ENCODE results near the gene KCNQ2. TPM values are rescaled to one million over a fixed set of nuclear protein-coding genes. Genes with fewer than 3 reads are reported as not detected.

KCNQ2 gene
- total and polyA plus RNA-seq, 8 donors = 0.03 to 2.2 (median 0.25) TPM; not detected in 5

DNA sequence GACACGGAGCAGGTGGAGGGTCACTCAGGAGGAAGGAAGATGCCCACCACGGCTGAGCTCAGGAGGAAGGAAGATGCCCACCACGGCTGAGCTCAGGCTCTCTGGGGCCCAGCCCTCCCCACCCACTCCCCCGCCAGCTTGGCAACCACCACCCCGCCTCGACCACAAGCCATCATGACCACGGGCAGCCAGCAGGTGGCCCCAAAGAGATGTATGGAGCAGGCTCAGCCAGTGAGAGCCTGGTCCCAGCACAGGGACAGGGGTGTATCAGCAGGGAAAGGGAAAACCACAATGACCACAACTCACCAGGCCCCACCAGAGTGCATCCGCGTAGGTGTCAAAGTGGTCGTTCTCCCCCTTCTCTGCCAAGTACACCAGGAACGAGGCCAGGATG is 30.4 kb downstream of the KCNQ2 start:
- peak; percentile 73 to 78 for DNase-seq
- WGBS, 5 donors = 34 to 45% (median 41%) methylated on average over 8 to 11 of the region's 11 CpGs
- TF ChIP-seq POLR2A (IDR thresholded peaks at IDR 0.05) = no peak
- no peak for TF ChIP-seq EP300 (IDR thresholded peaks at IDR 0.05)
- TF ChIP-seq, protein P1, sequence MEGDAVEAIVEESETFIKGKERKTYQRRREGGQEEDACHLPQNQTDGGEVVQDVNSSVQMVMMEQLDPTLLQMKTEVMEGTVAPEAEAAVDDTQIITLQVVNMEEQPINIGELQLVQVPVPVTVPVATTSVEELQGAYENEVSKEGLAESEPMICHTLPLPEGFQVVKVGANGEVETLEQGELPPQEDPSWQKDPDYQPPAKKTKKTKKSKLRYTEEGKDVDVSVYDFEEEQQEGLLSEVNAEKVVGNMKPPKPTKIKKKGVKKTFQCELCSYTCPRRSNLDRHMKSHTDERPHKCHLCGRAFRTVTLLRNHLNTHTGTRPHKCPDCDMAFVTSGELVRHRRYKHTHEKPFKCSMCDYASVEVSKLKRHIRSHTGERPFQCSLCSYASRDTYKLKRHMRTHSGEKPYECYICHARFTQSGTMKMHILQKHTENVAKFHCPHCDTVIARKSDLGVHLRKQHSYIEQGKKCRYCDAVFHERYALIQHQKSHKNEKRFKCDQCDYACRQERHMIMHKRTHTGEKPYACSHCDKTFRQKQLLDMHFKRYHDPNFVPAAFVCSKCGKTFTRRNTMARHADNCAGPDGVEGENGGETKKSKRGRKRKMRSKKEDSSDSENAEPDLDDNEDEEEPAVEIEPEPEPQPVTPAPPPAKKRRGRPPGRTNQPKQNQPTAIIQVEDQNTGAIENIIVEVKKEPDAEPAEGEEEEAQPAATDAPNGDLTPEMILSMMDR (IDR thresholded peaks at IDR 0.05) = peak in 4 of 7 experiments; percentile 12 to 36 (median 18)
- TF ChIP-seq POLR2AphosphoS5 (IDR thresholded peaks at IDR 0.05) = no peak
- Histone ChIP-seq H3K27me3 (peaks cover 0 to 79% (median 22%) of the 10 kb centered on the region in 3 donors), H3K27ac (no peak overlapping the region), H3K36me3 (no peaks in the 10 kb centered on the region), H3K4me3 (no peak overlapping the region), H3K9me3 (no peaks in the 10 kb centered on the region), H3K4me1 (no peaks in the 10 kb centered on the region)
- intact Hi-C loops (cut with DNase I; ENCODE audit: low total_unique reads) = no loop called here

DNA sequence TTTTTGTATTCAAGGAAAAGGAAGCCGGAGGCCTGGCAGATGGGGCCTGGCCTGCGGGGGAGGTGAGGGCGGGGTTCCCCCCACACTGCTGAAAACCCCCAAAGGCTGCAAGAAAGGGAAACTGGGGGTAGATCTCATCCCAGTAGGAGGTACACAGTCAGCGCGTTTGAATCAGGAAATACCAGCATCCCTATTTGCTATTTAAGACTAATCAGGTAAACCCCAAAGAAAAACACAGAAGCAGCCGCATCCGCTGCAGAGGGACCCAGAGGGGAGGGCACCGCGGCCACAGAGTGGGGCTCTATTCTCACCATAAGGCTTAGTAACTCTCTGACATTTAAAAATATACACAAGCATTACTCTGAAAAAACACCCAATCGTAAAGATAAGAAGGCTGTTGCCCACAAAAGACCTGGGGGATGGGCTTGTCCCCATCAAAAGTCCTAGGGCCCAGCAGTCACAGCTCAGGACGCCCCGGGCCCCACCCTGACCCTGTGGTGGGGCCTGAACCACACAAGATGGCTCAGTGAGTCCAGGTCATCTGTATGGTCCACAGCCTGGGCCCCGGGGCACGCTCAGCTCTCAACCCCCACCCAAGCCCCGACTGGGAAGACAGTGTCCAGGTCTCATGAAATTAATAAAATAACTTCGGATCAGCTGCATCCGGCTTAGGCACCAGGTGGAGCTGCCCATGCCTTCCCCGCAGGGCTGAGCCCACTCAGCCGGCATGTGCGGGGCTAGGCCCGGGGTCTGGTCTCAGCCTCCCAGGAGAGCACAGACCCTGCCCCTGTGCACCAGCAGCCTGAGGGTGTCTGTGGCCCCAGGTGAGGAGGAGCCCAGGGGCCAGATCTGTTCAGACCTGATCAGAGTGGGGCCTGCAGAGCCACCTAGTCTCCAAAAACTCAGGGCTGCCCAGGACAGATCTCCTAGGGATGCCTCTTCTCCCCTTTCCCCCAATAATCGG is 31.0 kb downstream of the KCNQ2 start:
- H3K36me3 ChIP-seq = no peaks in the 10 kb centered on the region
- TF ChIP-seq, protein P1 (IDR thresholded peaks at IDR 0.05) = no peak
- TF ChIP-seq EP300 (IDR thresholded peaks at IDR 0.05) (no peak), POLR2A (IDR thresholded peaks at IDR 0.05) (no peak), POLR2AphosphoS5 (IDR thresholded peaks at IDR 0.05) (no peak)
- peaks cover 0 to 74% (median 15%) of the 10 kb centered on the region in 3 donors for H3K27me3 ChIP-seq

GRCh38 chr20:63440366-63440955 is 32.0 kb downstream of the KCNQ2 start:
- Histone ChIP-seq H3K4me3 (no peak overlapping the region), H3K36me3 (no peaks in the 10 kb centered on the region), H3K9me3 (no peaks in the 10 kb centered on the region), H3K4me1 (no peaks in the 10 kb centered on the region), H3K27ac (no peak overlapping the region), H3K27me3 (peaks cover 0 to 65% (median 10%) of the 10 kb centered on the region in 3 donors)
- WGBS, 5 donors = 73 to 83% (median 80%) methylated on average over 20 to 26 of the region's 26 CpGs
- no peak for TF ChIP-seq POLR2A (IDR thresholded peaks at IDR 0.05)
- TF ChIP-seq EP300 (IDR thresholded peaks at IDR 0.05) = no peak
- no peak for TF ChIP-seq POLR2AphosphoS5 (IDR thresholded peaks at IDR 0.05)
- TF ChIP-seq, protein P1 (IDR thresholded peaks at IDR 0.05) = no peak
- intact Hi-C loops (cut with DNase I; ENCODE audit: low total_unique reads) = no loop called here
- DNase-seq = no peak

More for the DNA sequence above, 31.0 kb downstream of the KCNQ2 start:
- intact Hi-C loops (cut with DNase I; ENCODE audit: low total_unique reads) = no loop called here
- H3K4me3 ChIP-seq = no peak overlapping the region
- DNase-seq = no peak
- 39 to 50% (median 40%) methylated on average over 20 to 22 of the region's 22 CpGs for WGBS, 5 donors
- H3K27ac ChIP-seq = no peak overlapping the region
- H3K4me1 ChIP-seq = no peaks in the 10 kb centered on the region
- no peaks in the 10 kb centered on the region for H3K9me3 ChIP-seq

GRCh38 chr20:63439866-63440265 is 32.6 kb downstream of the KCNQ2 start:
- WGBS, 5 donors = 84 to 93% (median 88%) methylated on average over 11 to 15 of the region's 15 CpGs
- no peak for DNase-seq
- no peaks in the 10 kb centered on the region for H3K4me1 ChIP-seq
- intact Hi-C loops (cut with DNase I; ENCODE audit: low total_unique reads) = no loop called here
- no peaks in the 10 kb centered on the region for H3K36me3 ChIP-seq
- H3K9me3 ChIP-seq = no peaks in the 10 kb centered on the region
- no peak overlapping the region for H3K27ac ChIP-seq
- H3K27me3 ChIP-seq = peaks cover 0 to 63% (median 10%) of the 10 kb centered on the region in 3 donors
- TF ChIP-seq EP300 (IDR thresholded peaks at IDR 0.05) (no peak), POLR2AphosphoS5 (IDR thresholded peaks at IDR 0.05) (no peak), POLR2A (IDR thresholded peaks at IDR 0.05) (no peak)
- TF ChIP-seq, protein P1 (IDR thresholded peaks at IDR 0.05) = no peak
- H3K4me3 ChIP-seq = no peak overlapping the region

Measured in stomach (tissue), 9 donors.